Sigmoid colon (tissue), 4 donors: ENCODE measurements around the gene RTBDN.

Source experiments
- CTCF ChIP-seq, 4 experiments: fragments of 450-650 bp in 3 of 4; fragments of 200-600 bp in 1 of 4; IDR thresholded peaks; one replicate each; pipeline ENCODE4 v1.5.1; 2016 to 2019; ENCODE audit warnings: antibody characterized with exemption in 4 of 4, mild to moderate bottlenecking in 3 of 4, moderate library complexity in 2 of 4
- EP300 ChIP-seq, 4 donors: sonication (generic); formaldehyde crosslinking; IDR thresholded peaks; one replicate each; pipeline ENCODE4 v1.6.1; 2017; ENCODE audit warnings: antibody characterized with exemption in 4 of 4
- POLR2A ChIP-seq, 2 donors: fragments of 450-650 bp; IDR thresholded peaks; one replicate each; pipeline ENCODE4 v1.6.1; 2016; ENCODE audit warnings: antibody characterized with exemption in 2 of 2, mild to moderate bottlenecking in 2 of 2, moderate library complexity in 2 of 2

GRCh38 chr19:12777217-12778016 lies 57.0 kb downstream of the RTBDN start:
- TF ChIP-seq CTCF (IDR thresholded peaks at IDR 0.05) (peak; percentile 96 to 98 (median 98)), EP300 (IDR thresholded peaks at IDR 0.05) (peak in 1 of 4 donors; percentile 23), POLR2A (IDR thresholded peaks at IDR 0.05) (no peak)
